K562 (cell line): ENCODE results near the gene GALE. TPM values are rescaled to one million over a fixed set of nuclear protein-coding genes. Genes with fewer than 3 reads are reported as not detected.

ENCODE experiments used
- ATAC-seq: fragments of 200-7000 bp; cut with Tn5 transposase; 3 replicates; pipeline ENCODE4 v1.9.1; 2020; ENCODE audit warnings: moderate library complexity
- BruUV-seq: library from RNA; stranded (reverse); fragments of 400-500 nt; replicated peaks from 2 replicates; lab custom pipeline; 2021; lab: Mats Ljungman, UMichigan
- CTCF ChIA-PET: fragments of 300-600 bp; formaldehyde crosslinking; extraction: SDS; loops from one replicate; lab custom pipeline; 2021; ENCODE audit warnings: low intra/inter-chr PET ratio; lab: Yijun Ruan, JAX
- POLR2A ChIA-PET: fragments of 300-600, 350-650 bp; sonication (Branson Sonifier 250); formaldehyde crosslinking; extraction: SDS; loops from one replicate; lab custom pipeline; 2021; ENCODE audit warnings: antibody characterized with exemption, inconsistent platforms; lab: Yijun Ruan, JAX
- DNase-seq, 4 experiments: peaks; one replicate each; pipeline versions ENCODE4 v3.0.0 to v3.0.0-alpha.2; 2011 to 2018; ENCODE audit warnings: low spot score in 3 of 4, mixed read lengths in 3 of 4; ENCODE audit errors: extremely low read depth in 1 of 4
- FAIRE-seq: peaks from 2 replicates; lab custom pipeline; 2011; peaks lifted over from hg19 to GRCh38; lab: Jason Lieb, UNC
- H2AFZ ChIP-seq: 2 replicates; pipeline ENCODE4 v1.6.0; 2011; ENCODE audit warnings: low read depth, low read length, control low read depth, inconsistent platforms
- H3K27ac ChIP-seq: fragments of 200-600 bp; 3 replicates; pipeline ENCODE4 v1.8.0; 2011; ENCODE audit warnings: low read depth, mild to moderate bottlenecking, control low read depth, inconsistent platforms, low read length, moderate library complexity, mixed read lengths; ENCODE audit errors: extremely low read depth
- H3K27me3 ChIP-seq, 2 experiments: fragments of 300-600 bp in 1 of 2; 2 replicates in 1 of 2; 3 replicates in 1 of 2; pipeline versions ENCODE4 v1.6.0 to v1.8.0; 2011; ENCODE audit warnings: inconsistent platforms in 2 of 2, low read length in 2 of 2, mild to moderate bottlenecking in 1 of 2, mixed read lengths in 1 of 2, moderate library complexity in 1 of 2; ENCODE audit not compliant: control insufficient read depth in 2 of 2, insufficient read depth in 2 of 2
- H3K36me3 ChIP-seq: fragments of 300-600 bp; 3 replicates; pipeline ENCODE4 v1.8.0; 2011; ENCODE audit warnings: mild to moderate bottlenecking, low read length, inconsistent platforms; ENCODE audit not compliant: control insufficient read depth, insufficient read depth
- H3K4me1 ChIP-seq, 2 experiments: fragments of 200-600 bp in 1 of 2; replicated peaks in 1 of 2; 2 replicates in 1 of 2; 3 replicates in 1 of 2; pipeline versions ENCODE4 v1.5.1 to v1.8.0; 2011; ENCODE audit warnings: inconsistent platforms in 2 of 2, low read length in 2 of 2, mild to moderate bottlenecking in 1 of 2, mixed read lengths in 1 of 2, moderate library complexity in 1 of 2; ENCODE audit not compliant: control insufficient read depth in 2 of 2, insufficient read depth in 2 of 2
- H3K4me2 ChIP-seq: 2 replicates; pipeline ENCODE4 v1.6.1; 2011; ENCODE audit warnings: low read length, control low read depth, inconsistent platforms, mixed read lengths; ENCODE audit not compliant: insufficient read depth
- H3K4me3 ChIP-seq: fragments of 200-600 bp; sonication (generic), shearing (Covaris generic); 2 replicates; pipeline ENCODE4 v1.5.1; 2016; ENCODE audit warnings: control low read depth, inconsistent platforms
- H3K79me2 ChIP-seq: fragments of 200-600 bp; 3 replicates; pipeline ENCODE4 v1.8.0; 2011; ENCODE audit warnings: low read length, inconsistent platforms; ENCODE audit not compliant: control insufficient read depth, insufficient read depth
- H3K9ac ChIP-seq, 2 experiments: 2 replicates each; pipeline versions ENCODE4 v1.6.0 to v1.6.1; 2011; ENCODE audit warnings: low read depth in 2 of 2, low read length in 2 of 2, control low read depth in 1 of 2, inconsistent platforms in 1 of 2, mild to moderate bottlenecking in 1 of 2, mixed read lengths in 1 of 2; ENCODE audit not compliant: insufficient read depth in 1 of 2
- H3K9me1 ChIP-seq: one replicate; pipeline ENCODE4 v1.6.0; 2011; ENCODE audit warnings: inconsistent platforms, mild to moderate bottlenecking, low read length, moderate library complexity; ENCODE audit not compliant: control insufficient read depth, insufficient read depth
- H3K9me3 ChIP-seq: replicated peaks from 2 replicates; pipeline ENCODE4 v1.5.1; 2011; ENCODE audit warnings: low read depth, low read length, inconsistent platforms; ENCODE audit not compliant: control insufficient read depth, insufficient read depth
- H4K20me1 ChIP-seq: replicated peaks from 2 replicates; pipeline ENCODE4 v1.6.1; 2011; ENCODE audit warnings: low read length, inconsistent platforms, mixed read lengths; ENCODE audit not compliant: control insufficient read depth, insufficient read depth
- CEBPG ChIP-seq, 3 experiments: fragments of 200-800 bp in 1 of 3; sonication (Bioruptor generic) in 1 of 3; sonication (generic) in 1 of 3; formaldehyde crosslinking in 1 of 3; IDR thresholded peaks in 2 of 3; conservative IDR thresholded peaks in 1 of 3; 2 replicates each; pipeline versions ENCODE4 v1.6.1 to v1.8.0; 2016 to 2022; ENCODE audit warnings: missing compliant biosample characterization in 2 of 3, missing genetic modification characterization in 2 of 3, mild to moderate bottlenecking in 1 of 3, missing genetic modification reagents in 1 of 3
- CTBP1 ChIP-seq: fragments of 450-650 bp; IDR thresholded peaks from 2 replicates; pipeline ENCODE4 v1.6.1; 2016; ENCODE audit warnings: borderline replicate concordance
- DDX20 ChIP-seq: fragments of 450-650 bp; IDR thresholded peaks from 2 replicates; pipeline ENCODE4 v1.6.1; 2016; ENCODE audit warnings: missing genetic modification characterization, low read depth, mild to moderate bottlenecking, missing compliant biosample characterization, moderate library complexity
- FOSL1 ChIP-seq: fragments of 200-800 bp; sonication (Bioruptor generic); conservative IDR thresholded peaks from 2 replicates; pipeline ENCODE4 v1.6.1; 2016; ENCODE audit warnings: missing genetic modification characterization, missing compliant biosample characterization
- FOXA3 ChIP-seq, 2 experiments: fragments of 450-650 bp in 1 of 2; sonication (generic) in 1 of 2; formaldehyde crosslinking; IDR thresholded peaks in 1 of 2; conservative IDR thresholded peaks in 1 of 2; 2 replicates each; pipeline versions ENCODE4 v1.4.0 to v1.8.0; 2020 to 2022; ENCODE audit warnings: mild to moderate bottlenecking in 2 of 2, missing genetic modification reagents in 1 of 2
- IRF1 ChIP-seq: sonication (generic); formaldehyde crosslinking; IDR thresholded peaks from 2 replicates; pipeline ENCODE4 v1.8.0; 2022; ENCODE audit warnings: missing genetic modification reagents, mild to moderate bottlenecking, borderline replicate concordance
- NONO ChIP-seq, 2 experiments: fragments of 200-400 bp in 1 of 2; fragments of 450-650 bp in 1 of 2; formaldehyde crosslinking in 1 of 2; IDR thresholded peaks; 2 replicates each; pipeline ENCODE4 v1.6.1; 2017; ENCODE audit warnings: low read depth in 2 of 2, mild to moderate bottlenecking in 2 of 2, moderate library complexity in 2 of 2, low read length in 1 of 2
- PHF8 ChIP-seq: fragments of 200-600 bp; sonication (generic); IDR thresholded peaks from 2 replicates; pipeline ENCODE4 v1.6.1; 2012; ENCODE audit warnings: mixed run types, mild to moderate bottlenecking, inconsistent platforms, low read length, moderate library complexity, borderline replicate concordance
- PML ChIP-seq: IDR thresholded peaks from 2 replicates; pipeline ENCODE4 v1.6.1; 2012; ENCODE audit warnings: low read length, inconsistent platforms
- RBBP5 ChIP-seq: fragments of 200-600 bp; sonication (generic); IDR thresholded peaks from 2 replicates; pipeline ENCODE4 v1.6.1; 2012; ENCODE audit warnings: borderline replicate concordance, mild to moderate bottlenecking, low read length, control low read depth, inconsistent platforms; ENCODE audit not compliant: insufficient read depth, poor library complexity, severe bottlenecking
- RCOR1 ChIP-seq, 2 experiments: IDR thresholded peaks; 2 replicates each; pipeline ENCODE4 v1.6.1; 2012; ENCODE audit warnings: low read depth in 2 of 2, low read length in 2 of 2, borderline replicate concordance in 1 of 2, improper control_type of control experiment in 1 of 2
- SNRNP70 ChIP-seq: fragments of 200-400 bp; formaldehyde crosslinking; optimal IDR thresholded peaks from 2 replicates; pipeline ENCODE3; 2017; ENCODE audit warnings: low read depth, low read length
- UBTF ChIP-seq, 2 experiments: IDR thresholded peaks; 2 replicates each; pipeline ENCODE4 v1.6.1; 2012; ENCODE audit warnings: improper control_type of control experiment in 2 of 2, low read depth in 2 of 2, low read length in 2 of 2, borderline replicate concordance in 1 of 2
- XRCC3 ChIP-seq: fragments of 450-650 bp; IDR thresholded peaks from 2 replicates; pipeline ENCODE4 v1.6.1; 2017; ENCODE audit warnings: mild to moderate bottlenecking, moderate library complexity
- ZZZ3 ChIP-seq: fragments of 450-650 bp; IDR thresholded peaks from 2 replicates; pipeline ENCODE4 v1.6.1; 2016; ENCODE audit warnings: antibody characterized with exemption, mild to moderate bottlenecking, moderate library complexity
- WGBS: fragments of 100-300 bp; shearing (Covaris generic); methylation state at CpG from one replicate; pipeline ENCODE4 v1.1.6; 2016; ENCODE audit warnings: low coverage, mixed read lengths; ENCODE audit not compliant: insufficient coverage; ENCODE audit errors: missing lambda C conversion rate; 5-methylcytosine and 5-hydroxymethylcytosine counted together
- in situ Hi-C: fragments of 300-500 bp; cut with MboI; formaldehyde crosslinking; loops from 4 replicates; pipeline ENCODE4 v1.15.0; 2018; ENCODE audit warnings: inconsistent platforms, mixed read lengths
- intact Hi-C: fragments of 100-400 bp; cut with micrococcal nuclease; formaldehyde crosslinking; loops from 2 replicates; pipeline ENCODE4 v1.14.2; 2022
- polyA plus RNA-seq, 8 experiments: library from polyadenylated mRNA; depleted of rRNA in 4 of 8; stranded (reverse) in 5 of 8; unstranded in 3 of 8; fragments of >200 nt; fragmentation: Nextera tagmentation in 2 of 8; fragmentation: Illumina TruSeq in 1 of 8; extraction: Ambion mirVana in 2 of 8; extraction: Trizol in 1 of 8; gene quantifications; 2 replicates each; pipeline versions ENCODE4 v1.2.1 to v1.2.3, GENCODE V29; 2011 to 2014; ENCODE audit warnings: inconsistent platforms in 1 of 8, missing spikeins in 1 of 8
- total RNA-seq, 7 experiments: library from RNA; depleted of rRNA in 6 of 7; stranded (reverse); fragments of >200 nt in 6 of 7; fragmentation: Illumina TruSeq in 2 of 7; extraction: Trizol in 2 of 7; gene quantifications; 2 replicates each; pipeline versions ENCODE4 v1.2.1 to v1.2.3, GENCODE V29; 2011 to 2021; ENCODE audit warnings: low replicate concordance in 1 of 7

GALE gene
- total and polyA plus RNA-seq, 9 of the 15 experiments (the other 6 are each of a cell fraction or from before 2014, with no cell fraction given), result 8.4 to 139 (median 88.3) TPM

GRCh38 chr1:23772049-23772853 is 28.3 kb downstream of the GALE start:
- in situ Hi-C loops, result no loop called here
- intact Hi-C loops, result loop anchor here (1.0 to 2.0 kb wide), 4 partner anchors 29 to 144 kb away; partner anchors contain the start of gene GALE
- Histone ChIP-seq H3K9ac (peak overlapping the region in 1 of 2 experiments; percentile 4; a peak in 1 of 4 replicates), H3K4me2 (peak overlapping the region; percentile 79), H2AFZ (peak overlapping the region; percentile 50; the same call in 1 of the 2 replicates), H3K9me1 (no peaks in the 10 kb centered on the region), H3K4me1 (peaks cover 12 to 40% of the 10 kb centered on the region in 2 experiments; a peak in 3 of 5 replicates), H3K4me3 (peak overlapping the region; percentile 8; the same call in 1 of the 2 replicates), H3K27me3 (no peaks in the 10 kb centered on the region), H3K36me3 (peaks cover 36% of the 10 kb centered on the region), H3K79me2 (peaks cover 50% of the 10 kb centered on the region), H4K20me1 (no peaks in the 10 kb centered on the region; the same call in 1 of the 2 replicates), H3K9me3 (no peaks in the 10 kb centered on the region), H3K27ac (peak overlapping the region; percentile 40; the same call in 1 of the 3 replicates)
- 5% methylated on average over 14 of the region's 14 CpGs for WGBS
- CTCF ChIA-PET, result interaction anchor here (0.5 to 2.0 kb wide), 9 partner anchors 81 to 619 kb away, joined by 3 to 12 read pairs (median 4); partner anchors contain the start of genes FUCA1 and MYOM3
- peak; percentile 90 for ATAC-seq
- BruUV-seq, result no TSS peak
- DNase-seq, result peak; percentile 74 to 94 (median 76)
- FAIRE-seq, result peak; percentile 88
- POLR2A ChIA-PET, result interaction anchor here (0.7 to 1.9 kb wide), 14 partner anchors 8 to 189 kb away, joined by 3 to 11 read pairs (median 4); partner anchors contain the start of genes ELOA, LYPLA2 and RPL11
- TF ChIP-seq PML (no peak), CEBPG (CRISPR knock-in tag; IDR thresholded peaks at IDR 0.05) (0 out of 2 replicates have a peak, but pooled peaks have one; percentile 15), CEBPG (tag; conservative IDR thresholded peaks at IDR 0.05 in 1 of 2, IDR thresholded peaks at IDR 0.05 in 1 of 2) (peak; percentile 59 to 60), CTBP1 (peak; percentile 72), XRCC3 (no peak), NONO (IDR thresholded peaks at IDR 0.05; ENCODE audit: low read depth in 2 of 2, low read length in 1 of 2) (no peak), UBTF (IDR thresholded peaks at IDR 0.05; ENCODE audit: borderline replicate concordance in 1 of 2, low read depth in 2 of 2, low read length in 2 of 2) (no peak), DDX20 (no peak), ZZZ3 (0 out of 2 replicates have a peak, but pooled peaks have one; percentile 32), FOXA3 (CRISPR knock-in tag; conservative IDR thresholded peaks at IDR 0.05 in 1 of 2, IDR thresholded peaks at IDR 0.05 in 1 of 2) (no peak), IRF1 (CRISPR knock-in tag) (no peak), SNRNP70 (no peak), PHF8 (no peak), RBBP5 (peak; percentile 26), FOSL1 (no peak), RCOR1 (IDR thresholded peaks at IDR 0.05; ENCODE audit: borderline replicate concordance in 1 of 2, low read depth in 2 of 2, low read length in 2 of 2) (peak in 1 of 2 experiments; percentile 84; a peak in 2 of 4 replicates)
